ENCODE data around the gene PPP6R2. TPM values are rescaled to one million over a fixed set of nuclear protein-coding genes. Genes with fewer than 3 reads are reported as not detected.

Gene PPP6R2
- polyA plus RNA-seq, 3 donors = 9.1 to 74.5 (median 10.3) TPM

GRCh38 chr22:50414476-50415248, 71.5 kb downstream of the PPP6R2 start:
- TF ChIP-seq CTCF (IDR thresholded peaks at IDR 0.05) = no peak
- H3K36me3 ChIP-seq (replicated peaks in 1 of 2; ENCODE audit: control insufficient read depth in 1 of 2, insufficient read depth in 2 of 2, low read length in 2 of 2) = peaks cover 67 to 82% of the 10 kb centered on the region in 2 donors
- no peaks in the 10 kb centered on the region for H3K4me1 ChIP-seq (ENCODE audit: control insufficient read depth in 1 of 2, insufficient read depth in 2 of 2, low read length in 2 of 2)
- Mint-ChIP-seq H3K27ac (peak overlapping the region in 3 of 7 donors; percentile 15 to 25 (median 17)), H3K27me3 (ENCODE audit: low read depth in 3 of 3) (no peaks in the 10 kb centered on the region), H3K4me1 (peaks cover 2% of the 10 kb centered on the region), H3K36me3 (peaks cover 52 to 84% of the 10 kb centered on the region in 2 donors), H3K4me3 (no peak overlapping the region), H3K9me3 (no peaks in the 10 kb centered on the region)
- H3K9me3 ChIP-seq (replicated peaks in 1 of 2; ENCODE audit: control insufficient read depth in 1 of 2, insufficient read depth in 1 of 2, low read length in 2 of 2) = no peaks in the 10 kb centered on the region
- no peak overlapping the region for H3K4me2 ChIP-seq (replicated peaks; ENCODE audit: extremely low read depth, low read length, poor library complexity, severe bottlenecking)
- H3K9ac ChIP-seq (ENCODE audit: insufficient read depth, low read length, poor library complexity, severe bottlenecking) = no peak overlapping the region
- intact Hi-C loops (cut with micrococcal nuclease) = no loop called here
- H3K4me3 ChIP-seq (replicated peaks in 1 of 3; ENCODE audit: low read depth in 2 of 3, low read length in 3 of 3) = no peak overlapping the region
- H2AFZ ChIP-seq (ENCODE audit: insufficient read depth, low read depth, low read length, poor library complexity, severe bottlenecking) = no peak overlapping the region
- H4K20me1 ChIP-seq (ENCODE audit: insufficient read depth, low read length) = peaks cover 3% of the 10 kb centered on the region
- no peaks in the 10 kb centered on the region for H3K27me3 ChIP-seq (ENCODE audit: control insufficient read depth in 2 of 2, insufficient read depth in 2 of 2, low read length in 2 of 2)
- no peaks in the 10 kb centered on the region for H3K79me2 ChIP-seq (ENCODE audit: insufficient read depth, low read length)
- H3K27ac ChIP-seq (ENCODE audit: low read depth in 1 of 2, low read length in 2 of 2) = no peak overlapping the region
- 99% methylated on average over 28 of the region's 31 CpGs for WGBS (ENCODE audit: insufficient coverage)
- DNase-seq = no peak

- H4K20me1 ChIP-seq (ENCODE audit: insufficient read depth, low read length) = peaks cover 5% of the 10 kb centered on the region
- H3K27ac ChIP-seq (ENCODE audit: low read depth in 1 of 2, low read length in 2 of 2) = no peak overlapping the region
- H3K36me3 Mint-ChIP-seq = peaks cover 58 to 84% of the 10 kb centered on the region in 2 donors
- H3K9ac ChIP-seq (ENCODE audit: insufficient read depth, low read length, poor library complexity, severe bottlenecking) = no peak overlapping the region
- H3K4me3 ChIP-seq (replicated peaks in 1 of 3; ENCODE audit: low read depth in 2 of 3, low read length in 3 of 3) = no peak overlapping the region
- H3K27me3 Mint-ChIP-seq (ENCODE audit: low read depth in 3 of 3) = no peaks in the 10 kb centered on the region
- H2AFZ ChIP-seq (ENCODE audit: insufficient read depth, low read depth, low read length, poor library complexity, severe bottlenecking) = no peak overlapping the region
- no peaks in the 10 kb centered on the region for H3K9me3 ChIP-seq (replicated peaks in 1 of 2; ENCODE audit: control insufficient read depth in 1 of 2, insufficient read depth in 1 of 2, low read length in 2 of 2)
- intact Hi-C loops (cut with micrococcal nuclease) = no loop called here
- no peaks in the 10 kb centered on the region for H3K4me1 ChIP-seq (ENCODE audit: control insufficient read depth in 1 of 2, insufficient read depth in 2 of 2, low read length in 2 of 2)
- 90% methylated on average over 8 of the region's 12 CpGs for WGBS (ENCODE audit: insufficient coverage)
- no peak overlapping the region for H3K4me2 ChIP-seq (replicated peaks; ENCODE audit: extremely low read depth, low read length, poor library complexity, severe bottlenecking)
- H3K27me3 ChIP-seq (ENCODE audit: control insufficient read depth in 2 of 2, insufficient read depth in 2 of 2, low read length in 2 of 2) = no peaks in the 10 kb centered on the region
- TF ChIP-seq CTCF (IDR thresholded peaks at IDR 0.05) = no peak
- H3K4me3 Mint-ChIP-seq = no peak overlapping the region
- peak overlapping the region in 1 of 7 donors; percentile 53 for H3K27ac Mint-ChIP-seq
- peaks cover 71 to 85% of the 10 kb centered on the region in 2 donors for H3K36me3 ChIP-seq (replicated peaks in 1 of 2; ENCODE audit: control insufficient read depth in 1 of 2, insufficient read depth in 2 of 2, low read length in 2 of 2)
- H3K4me1 Mint-ChIP-seq = peaks cover 2% of the 10 kb centered on the region
- no peaks in the 10 kb centered on the region for H3K79me2 ChIP-seq (ENCODE audit: insufficient read depth, low read length)
- no peaks in the 10 kb centered on the region for H3K9me3 Mint-ChIP-seq
- no peak for DNase-seq
Measured at GRCh38 chr22:50415426-50415825, 72.3 kb downstream of the PPP6R2 start.
